ENCODE results near the gene SOS2.
"Not testable (repeated sequence)": the region's sequence is repeated elsewhere in the genome, so short reads cannot be mapped to it uniquely, and the experiment has no call there.

The SOS2 gene

GRCh38 chr14:50083467-50084337, 147.7 kb downstream of the SOS2 start:
- no peak for DNase-seq

DNA sequence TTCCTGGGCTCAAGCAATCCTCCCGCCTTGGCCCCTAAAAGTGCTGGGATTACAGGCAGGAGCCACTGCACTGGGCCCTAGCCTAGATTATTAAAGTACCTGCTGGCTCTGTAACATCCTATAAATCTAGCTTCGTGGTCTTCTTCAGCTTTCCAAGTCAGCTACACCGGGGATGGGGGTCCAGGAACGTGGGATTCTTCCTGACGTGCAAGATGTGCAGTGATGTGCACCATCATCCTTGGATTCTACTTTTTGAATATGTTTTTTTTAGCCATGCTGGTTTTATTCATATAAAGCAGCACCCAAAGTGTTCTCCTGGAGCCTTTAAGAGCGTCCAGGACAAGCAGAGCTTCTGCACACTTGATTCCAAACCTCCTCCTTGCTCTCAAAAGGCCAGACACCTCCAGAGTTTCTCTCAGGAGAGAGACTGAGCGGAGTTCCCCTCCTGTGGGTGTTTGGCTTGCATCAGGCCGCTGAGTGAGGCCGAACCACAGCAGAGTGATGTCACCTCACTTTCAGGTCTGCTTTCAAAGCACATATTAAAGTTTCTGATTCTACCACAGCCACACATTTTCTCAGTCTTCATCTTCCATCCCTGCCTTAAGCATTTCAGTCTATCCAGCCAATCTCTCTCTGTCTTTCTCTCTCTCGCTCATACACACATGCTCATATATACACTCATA, 148.5 kb downstream of the SOS2 start:
- no peak for DNase-seq

DNA sequence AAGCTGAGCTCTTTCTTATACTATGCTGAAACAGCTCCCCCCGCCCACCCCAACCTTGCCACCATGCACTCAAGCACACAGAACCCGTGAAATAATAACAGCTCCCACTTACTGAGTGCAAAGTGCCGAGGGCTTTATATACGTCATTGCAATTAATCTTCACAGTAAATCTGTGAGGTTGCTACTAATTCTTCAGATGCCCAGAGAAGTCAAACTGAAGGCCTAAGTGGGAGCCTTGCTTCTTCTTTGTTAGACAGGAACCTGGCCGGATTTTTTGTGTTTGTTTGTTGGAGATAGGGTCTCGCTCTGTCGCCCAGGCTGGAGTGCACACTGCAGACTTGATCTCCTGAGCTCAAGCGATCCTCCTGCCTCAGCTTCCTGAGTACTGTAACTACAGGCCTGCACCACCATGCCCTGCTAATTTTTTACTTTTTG, 149.1 kb downstream of the SOS2 start:
- no peak for DNase-seq

- DNase-seq, result not testable (repeated sequence)
Measured at GRCh38 chr14:50079103-50079502, 152.3 kb downstream of the SOS2 start.

DNA sequence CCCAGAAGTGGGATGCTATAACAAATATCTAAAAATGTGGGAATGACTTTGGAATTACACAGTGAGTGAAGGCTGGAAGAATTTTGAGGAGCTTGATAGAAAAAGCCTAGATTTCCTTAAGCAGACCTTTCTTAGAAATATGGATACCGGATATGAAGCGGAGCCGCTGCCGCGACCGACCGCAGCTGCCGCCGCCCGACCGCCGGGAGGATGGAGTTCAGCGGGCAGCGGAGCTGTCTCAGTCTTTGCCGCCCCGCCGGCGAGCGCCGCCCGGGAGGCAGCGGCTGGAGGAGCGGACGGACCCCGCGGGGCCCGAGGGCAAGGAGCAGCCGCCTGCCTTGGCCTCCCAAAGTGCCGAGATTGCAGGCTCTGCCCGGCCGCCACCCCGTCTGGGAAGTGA, 157.7 kb downstream of the SOS2 start:
- not testable (repeated sequence) for DNase-seq

- no peak for DNase-seq
Measured at GRCh38 chr14:50072395-50072794, 159.0 kb downstream of the SOS2 start.

DNA sequence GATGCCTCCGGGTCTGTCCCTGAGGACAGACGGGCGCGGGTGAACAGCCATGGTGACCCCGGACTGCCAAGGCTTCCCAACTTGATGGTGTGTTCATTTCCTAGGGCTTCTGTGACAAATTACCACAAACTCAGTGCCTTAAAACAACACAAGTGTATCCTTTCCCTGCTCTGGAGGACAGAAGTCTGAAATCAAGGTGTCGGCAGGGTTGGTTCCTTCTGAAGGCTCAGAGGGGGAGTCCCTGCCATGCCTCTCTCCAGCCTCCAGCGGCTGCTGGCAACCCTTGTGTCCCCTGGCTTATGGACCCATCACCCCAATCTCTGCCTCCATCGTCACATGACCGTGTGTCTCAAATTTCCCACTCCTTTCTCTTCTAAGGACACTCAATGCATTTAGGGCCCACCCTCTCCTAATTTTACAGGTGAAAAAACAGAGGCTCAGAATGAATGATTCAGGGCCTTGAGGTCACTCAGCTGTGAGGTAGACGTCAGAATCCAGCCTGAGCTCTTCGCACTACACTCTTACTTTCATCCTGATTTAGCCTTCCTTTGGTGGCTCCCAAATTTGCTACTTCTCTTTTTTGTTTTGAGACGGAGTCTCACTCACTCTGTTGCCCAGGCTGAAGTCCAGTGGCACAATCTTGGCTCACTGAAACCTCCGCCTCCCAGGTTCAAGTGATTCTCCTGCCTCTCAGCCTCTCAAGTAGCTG, 160.4 kb downstream of the SOS2 start:
- DNase-seq, result no peak

DNA sequence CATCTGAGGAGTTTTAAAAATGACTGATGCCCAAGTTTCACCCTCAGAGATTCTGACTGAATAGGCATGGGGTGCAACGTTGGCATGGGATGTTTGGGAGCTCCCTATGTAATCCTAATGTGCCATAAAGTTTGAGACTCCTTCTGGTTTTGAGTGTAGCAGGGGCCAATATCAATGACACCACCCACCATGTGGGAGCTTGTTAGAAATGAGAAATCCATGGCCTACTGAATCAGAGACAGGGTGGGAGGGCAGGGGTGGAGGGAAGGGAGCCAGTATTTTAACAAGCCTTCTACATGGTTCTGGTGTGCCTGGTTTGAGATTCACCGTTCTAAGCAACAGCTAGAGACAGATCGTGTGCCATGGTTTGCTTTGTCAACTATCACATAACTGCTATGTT, 161.1 kb downstream of the SOS2 start:
- no peak for DNase-seq

DNA sequence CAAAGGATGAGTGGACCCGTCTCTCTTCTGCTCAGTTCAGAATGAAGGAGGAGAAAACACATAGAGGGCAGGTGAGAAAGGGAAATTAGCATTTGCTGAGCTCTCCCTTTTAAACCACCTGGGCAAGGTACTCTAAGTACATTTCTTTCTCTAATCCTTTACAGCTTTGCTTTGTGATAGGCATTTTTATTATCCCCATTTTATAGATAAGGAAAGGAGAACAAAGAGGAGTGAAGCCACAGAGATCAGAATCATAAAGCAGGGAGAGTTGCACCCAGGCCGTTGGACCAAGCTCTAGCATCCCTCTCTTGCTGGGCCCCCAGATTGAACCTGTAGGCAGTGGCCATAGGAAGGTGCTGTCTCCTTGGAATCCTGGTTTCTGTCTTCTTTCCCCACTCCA, 162.1 kb downstream of the SOS2 start:
- no peak for DNase-seq

DNA sequence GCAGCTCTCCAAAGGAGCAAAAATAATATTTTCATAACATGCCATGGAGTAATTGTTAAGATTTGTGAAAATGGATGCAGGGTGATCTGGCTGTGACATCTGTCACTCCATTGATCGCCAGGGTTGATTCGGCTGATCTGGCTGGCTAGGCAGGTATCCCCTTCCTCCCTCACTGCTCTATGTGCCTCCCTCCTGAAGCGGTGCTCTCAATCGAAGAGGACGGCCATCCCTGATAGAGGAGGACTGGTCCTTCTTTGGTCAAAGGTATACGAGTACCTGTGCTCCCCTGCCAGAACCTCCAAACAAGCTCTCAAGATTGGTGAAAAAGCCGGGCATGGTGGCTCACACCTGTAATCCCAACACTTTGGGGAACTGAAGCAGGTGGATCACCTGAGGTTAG, 162.9 kb downstream of the SOS2 start:
- DNase-seq, result no peak

GRCh38 chr14:50067723-50068495, 163.5 kb downstream of the SOS2 start:
- no peak for DNase-seq

All from NCI-H2029 treated with DMSO at 0.1 percent for 48 hours (cell line).